Central memory CD8-positive, alpha-beta T cell (primary cell): ENCODE results near the gene ACSBG1.
"Not testable (repeated sequence)": the region's sequence is repeated elsewhere in the genome, so short reads cannot be mapped to it uniquely, and the experiment has no call there.

Source experiments
- ATAC-seq: fragments of 150-1000 bp; cut with Tn5 transposase; replicated peaks from 2 replicates; pipeline ENCODE4 v1.10.0; 2022; ENCODE audit warnings: mild to moderate bottlenecking, moderate FRiP score, moderate number of reproducible peaks; ENCODE audit not compliant: poor library complexity, severe bottlenecking; ENCODE audit errors: extremely low read depth
- DNase-seq, 2 donors: peaks; one replicate each; pipeline ENCODE4 v3.0.0; 2021; ENCODE audit warnings: low spot score in 2 of 2
- H3K27ac Mint-ChIP-seq: one replicate; pipeline ENCODE4 v1.8.0; 2022; ENCODE audit warnings: low read depth, mild to moderate bottlenecking, moderate library complexity, mixed read lengths
- H3K27me3 Mint-ChIP-seq: one replicate; pipeline ENCODE4 v1.8.0; 2022; ENCODE audit warnings: mixed read lengths
- H3K36me3 Mint-ChIP-seq: one replicate; pipeline ENCODE4 v1.8.0; 2022; ENCODE audit warnings: mild to moderate bottlenecking, moderate library complexity, mixed read lengths; ENCODE audit not compliant: insufficient read depth
- H3K4me1 Mint-ChIP-seq: one replicate; pipeline ENCODE4 v1.8.0; 2022; ENCODE audit warnings: mixed read lengths
- H3K4me3 Mint-ChIP-seq: one replicate; pipeline ENCODE4 v1.8.0; 2022; ENCODE audit warnings: mild to moderate bottlenecking, moderate library complexity, mixed read lengths
- H3K9me3 Mint-ChIP-seq: one replicate; pipeline ENCODE4 v1.8.0; 2022; ENCODE audit warnings: mixed read lengths

The ACSBG1 gene

GRCh38 chr15:78155355-78155939 lies 78.9 kb downstream of the ACSBG1 start:
- H3K36me3 Mint-ChIP-seq: peaks cover 20% of the 10 kb centered on the region
- DNase-seq: no peak
- no peak overlapping the region for H3K4me3 Mint-ChIP-seq
- ATAC-seq: no peak
- no peaks in the 10 kb centered on the region for H3K9me3 Mint-ChIP-seq
- H3K4me1 Mint-ChIP-seq: peaks cover 9% of the 10 kb centered on the region
- H3K27me3 Mint-ChIP-seq: no peaks in the 10 kb centered on the region
- H3K27ac Mint-ChIP-seq: peak overlapping the region; percentile 62

GRCh38 chr15:78154955-78155354 lies 79.4 kb downstream of the ACSBG1 start:
- H3K27ac Mint-ChIP-seq: peak overlapping the region; percentile 62
- peaks cover 20% of the 10 kb centered on the region for H3K36me3 Mint-ChIP-seq
- H3K4me1 Mint-ChIP-seq: peaks cover 14% of the 10 kb centered on the region
- DNase-seq (no peak), ATAC-seq (no peak)
- H3K27me3 Mint-ChIP-seq: no peaks in the 10 kb centered on the region
- H3K9me3 Mint-ChIP-seq: no peaks in the 10 kb centered on the region
- H3K4me3 Mint-ChIP-seq: no peak overlapping the region

GRCh38 chr15:78151075-78151474 lies 83.3 kb downstream of the ACSBG1 start:
- not testable (repeated sequence) for H3K9me3 Mint-ChIP-seq, DNase-seq, H3K36me3 Mint-ChIP-seq, H3K27me3 Mint-ChIP-seq, H3K27ac Mint-ChIP-seq, ATAC-seq
- Mint-ChIP-seq H3K4me1 (peaks cover 39% of the 10 kb centered on the region), H3K4me3 (peak overlapping the region; percentile 86)

- H3K4me1 Mint-ChIP-seq: peaks cover 39% of the 10 kb centered on the region
- H3K9me3 Mint-ChIP-seq: no peaks in the 10 kb centered on the region
- no peak for ATAC-seq
- H3K4me3 Mint-ChIP-seq: peak overlapping the region; percentile 86
- H3K27ac Mint-ChIP-seq: peak overlapping the region; percentile 77
- H3K27me3 Mint-ChIP-seq: no peaks in the 10 kb centered on the region
- no peak for DNase-seq
- peaks cover 9% of the 10 kb centered on the region for H3K36me3 Mint-ChIP-seq
Measured at GRCh38 chr15:78149805-78150751, 84.3 kb downstream of the ACSBG1 start.

- Mint-ChIP-seq H3K9me3 (no peaks in the 10 kb centered on the region), H3K36me3 (peaks cover 9% of the 10 kb centered on the region), H3K4me3 (peak within 1 kb of the TSS; percentile 86), H3K27ac (peak within 1 kb of the TSS; percentile 91), H3K27me3 (no peaks in the 10 kb centered on the region), H3K4me1 (peaks cover 39% of the 10 kb centered on the region)
- ATAC-seq: peak; percentile 94
- DNase-seq: peak; percentile 97 to 99
Measured at GRCh38 chr15:78149068-78149804, 85.1 kb downstream of the ACSBG1 start, which contains the start of gene IDH3A. Gene IDH3A, plus strand, starts transcription at chr15:78149362. Its CDS starts 42 bp downstream, at chr15:78149404.

- Mint-ChIP-seq H3K4me1 (peaks cover 39% of the 10 kb centered on the region), H3K27ac (peak overlapping the region; percentile 91), H3K9me3 (no peaks in the 10 kb centered on the region), H3K4me3 (peak overlapping the region; percentile 86), H3K27me3 (no peaks in the 10 kb centered on the region), H3K36me3 (peaks cover 9% of the 10 kb centered on the region)
- ATAC-seq (peak; percentile 25), DNase-seq (no peak)
Measured at GRCh38 chr15:78148392-78149067, 85.8 kb downstream of the ACSBG1 start.

- Mint-ChIP-seq H3K27ac (no peak overlapping the region), H3K36me3 (peaks cover 9% of the 10 kb centered on the region), H3K4me1 (peaks cover 44% of the 10 kb centered on the region)
Measured at GRCh38 chr15:78147566-78147965, 86.8 kb downstream of the ACSBG1 start.

GRCh38 chr15:78146425-78147154 lies 87.8 kb downstream of the ACSBG1 start:
- no peak for ATAC-seq
- no peaks in the 10 kb centered on the region for H3K9me3 Mint-ChIP-seq
- H3K4me3 Mint-ChIP-seq: no peak overlapping the region

More at GRCh38 chr15:78147566-78147965, 86.8 kb downstream of the ACSBG1 start:
- ATAC-seq: no peak
- no peak for DNase-seq
- no peaks in the 10 kb centered on the region for H3K9me3 Mint-ChIP-seq
- H3K27me3 Mint-ChIP-seq: no peaks in the 10 kb centered on the region
- peak overlapping the region; percentile 46 for H3K4me3 Mint-ChIP-seq

GRCh38 chr15:78142332-78142731 lies 92.0 kb downstream of the ACSBG1 start:
- Mint-ChIP-seq H3K9me3 (no peaks in the 10 kb centered on the region), H3K4me1 (peaks cover 8% of the 10 kb centered on the region), H3K27me3 (no peaks in the 10 kb centered on the region), H3K36me3 (no peaks in the 10 kb centered on the region), H3K4me3 (no peak overlapping the region), H3K27ac (no peak overlapping the region)
- no peak for ATAC-seq
- no peak for DNase-seq

More at GRCh38 chr15:78146425-78147154, 87.8 kb downstream of the ACSBG1 start:
- peaks cover 9% of the 10 kb centered on the region for H3K36me3 Mint-ChIP-seq
- no peaks in the 10 kb centered on the region for H3K27me3 Mint-ChIP-seq
- H3K4me1 Mint-ChIP-seq: peaks cover 44% of the 10 kb centered on the region
- H3K27ac Mint-ChIP-seq: no peak overlapping the region
- no peak for DNase-seq

GRCh38 chr15:78140292-78140691 lies 94.1 kb downstream of the ACSBG1 start:
- H3K27ac Mint-ChIP-seq: no peak overlapping the region
- DNase-seq: no peak
- H3K27me3 Mint-ChIP-seq: no peaks in the 10 kb centered on the region
- no peaks in the 10 kb centered on the region for H3K9me3 Mint-ChIP-seq
- H3K4me3 Mint-ChIP-seq: no peak overlapping the region
- peaks cover 5% of the 10 kb centered on the region for H3K4me1 Mint-ChIP-seq
- H3K36me3 Mint-ChIP-seq: no peaks in the 10 kb centered on the region
- no peak for ATAC-seq

- H3K4me1 Mint-ChIP-seq: peaks cover 5% of the 10 kb centered on the region
- no peaks in the 10 kb centered on the region for H3K27me3 Mint-ChIP-seq
- H3K4me3 Mint-ChIP-seq: no peak overlapping the region
- DNase-seq (no peak), ATAC-seq (no peak)
- H3K36me3 Mint-ChIP-seq: no peaks in the 10 kb centered on the region
- H3K27ac Mint-ChIP-seq: no peak overlapping the region
- H3K9me3 Mint-ChIP-seq: no peaks in the 10 kb centered on the region
Measured at GRCh38 chr15:78139578-78139977, 94.8 kb downstream of the ACSBG1 start.
